Endothelial cell (in vitro differentiated cells): Measurements from ENCODE around the gene SPON1. TPM values are rescaled to one million over a fixed set of nuclear protein-coding genes. Genes with fewer than 3 reads are reported as not detected.
"Not testable (repeated sequence)": the region's sequence is repeated elsewhere in the genome, so short reads cannot be mapped to it uniquely, and the experiment has no call there.

Experiments
- DNase-seq: peaks from one replicate; pipeline ENCODE4 v3.0.0; 2021; ENCODE audit warnings: low spot score
- H3K27ac Mint-ChIP-seq: one replicate; pipeline ENCODE4 v1.8.0; 2021; ENCODE audit warnings: mixed read lengths, inconsistent platforms; ENCODE audit not compliant: unreplicated experiment
- H3K27me3 Mint-ChIP-seq: one replicate; pipeline ENCODE4 v1.8.0; 2021; ENCODE audit warnings: mild to moderate bottlenecking, moderate library complexity, mixed read lengths, inconsistent platforms; ENCODE audit not compliant: unreplicated experiment
- H3K36me3 Mint-ChIP-seq: one replicate; pipeline ENCODE4 v1.8.0; 2021; ENCODE audit warnings: mild to moderate bottlenecking, low read depth, mixed read lengths, inconsistent platforms; ENCODE audit not compliant: unreplicated experiment
- H3K4me1 Mint-ChIP-seq: one replicate; pipeline ENCODE4 v1.8.0; 2021; ENCODE audit warnings: mild to moderate bottlenecking, mixed read lengths, inconsistent platforms; ENCODE audit not compliant: unreplicated experiment
- H3K4me3 Mint-ChIP-seq: one replicate; pipeline ENCODE4 v1.8.0; 2021; ENCODE audit warnings: mild to moderate bottlenecking, mixed read lengths, inconsistent platforms; ENCODE audit not compliant: unreplicated experiment
- H3K9me3 Mint-ChIP-seq: one replicate; pipeline ENCODE4 v1.8.0; 2021; ENCODE audit warnings: mixed read lengths, inconsistent platforms; ENCODE audit not compliant: unreplicated experiment
- CTCF ChIP-seq: fragments of 200-600 bp; sonication (generic); IDR thresholded peaks from one replicate; pipeline ENCODE4 v1.5.0; 2021; ENCODE audit warnings: antibody characterized with exemption; ENCODE audit not compliant: unreplicated experiment
- total RNA-seq: library from RNA; stranded (reverse); fragmentation: NEBNext Ultra II Directional; extraction: Animal tissue kit (Norgen Biotek cat#: 25700); gene quantifications from one replicate; pipeline ENCODE4 v1.2.1, GENCODE V29; 2021; ENCODE audit not compliant: unreplicated experiment

The SPON1 gene
- total RNA-seq, 1 donor from 2014 or later, result 120 TPM

- Mint-ChIP-seq H3K27me3 (no peaks in the 10 kb centered on the region), H3K4me1 (peaks cover 38% of the 10 kb centered on the region), H3K9me3 (no peaks in the 10 kb centered on the region), H3K36me3 (peaks cover 4% of the 10 kb centered on the region), H3K27ac (no peak overlapping the region), H3K4me3 (no peak overlapping the region)
- TF ChIP-seq CTCF, result no peak
- no peak for DNase-seq
Measured at GRCh38 chr11:14075118-14076078, 112.9 kb downstream of the SPON1 start.

GRCh38 chr11:14079011-14079410, 116.5 kb downstream of the SPON1 start:
- Mint-ChIP-seq H3K36me3 (peaks cover 18% of the 10 kb centered on the region), H3K4me1 (peaks cover 45% of the 10 kb centered on the region), H3K27ac (peak overlapping the region; percentile 70), H3K4me3 (no peak overlapping the region), H3K27me3 (no peaks in the 10 kb centered on the region), H3K9me3 (no peaks in the 10 kb centered on the region)
- DNase-seq, result no peak
- TF ChIP-seq CTCF, result no peak

- no peak overlapping the region for H3K4me3 Mint-ChIP-seq
- TF ChIP-seq CTCF, result no peak
- H3K27ac Mint-ChIP-seq, result peak overlapping the region; percentile 70
- no peak for DNase-seq
- no peaks in the 10 kb centered on the region for H3K9me3 Mint-ChIP-seq
- H3K4me1 Mint-ChIP-seq, result peaks cover 45% of the 10 kb centered on the region
- no peaks in the 10 kb centered on the region for H3K27me3 Mint-ChIP-seq
- H3K36me3 Mint-ChIP-seq, result peaks cover 21% of the 10 kb centered on the region
Measured at GRCh38 chr11:14079797-14080196, 117.3 kb downstream of the SPON1 start.

- peaks cover 35% of the 10 kb centered on the region for H3K36me3 Mint-ChIP-seq
- no peaks in the 10 kb centered on the region for H3K27me3 Mint-ChIP-seq
- no peak for TF ChIP-seq CTCF
- no peak overlapping the region for H3K4me3 Mint-ChIP-seq
- H3K27ac Mint-ChIP-seq, result peak overlapping the region; percentile 43
- no peaks in the 10 kb centered on the region for H3K9me3 Mint-ChIP-seq
- no peak for DNase-seq
- peaks cover 42% of the 10 kb centered on the region for H3K4me1 Mint-ChIP-seq
Measured at GRCh38 chr11:14081581-14082231, 119.2 kb downstream of the SPON1 start.

GRCh38 chr11:14082338-14082737, 119.8 kb downstream of the SPON1 start:
- peaks cover 41% of the 10 kb centered on the region for H3K36me3 Mint-ChIP-seq
- H3K27me3 Mint-ChIP-seq, result no peaks in the 10 kb centered on the region
- H3K4me1 Mint-ChIP-seq, result peaks cover 39% of the 10 kb centered on the region
- no peak for TF ChIP-seq CTCF
- no peak for DNase-seq
- no peaks in the 10 kb centered on the region for H3K9me3 Mint-ChIP-seq
- no peak overlapping the region for H3K27ac Mint-ChIP-seq
- H3K4me3 Mint-ChIP-seq, result no peak overlapping the region

- peaks cover 47% of the 10 kb centered on the region for H3K36me3 Mint-ChIP-seq
- H3K9me3 Mint-ChIP-seq, H3K4me1 Mint-ChIP-seq, H3K4me3 Mint-ChIP-seq, H3K27me3 Mint-ChIP-seq, H3K27ac Mint-ChIP-seq, DNase-seq: not testable (repeated sequence)
Measured at GRCh38 chr11:14088861-14089260, 126.3 kb downstream of the SPON1 start.
